OCI-LY1 (cell line): ENCODE data around the gene CD300E.

Experiments used
- H2AFZ ChIP-seq: fragments of 200-600 bp; sonication (generic), shearing (Covaris generic); 2 replicates; pipeline ENCODE4 v1.6.0; 2014; ENCODE audit warnings: antibody characterized with exemption, mild to moderate bottlenecking, low read length
- H3F3A ChIP-seq: fragments of 200-600 bp; sonication (generic), shearing (Covaris generic); 2 replicates; pipeline ENCODE4 v1.6.0; 2014; ENCODE audit warnings: mild to moderate bottlenecking, antibody characterized with exemption, low read length, moderate library complexity; ENCODE audit not compliant: insufficient read depth
- H3K27ac ChIP-seq: fragments of 200-600 bp; sonication (generic); 2 replicates; pipeline ENCODE4 v1.5.1; 2014; ENCODE audit warnings: low read length, mixed run types, mild to moderate bottlenecking, low read depth; ENCODE audit not compliant: poor library complexity, severe bottlenecking
- H3K27me3 ChIP-seq: fragments of 200-600 bp; sonication (generic); 2 replicates; pipeline ENCODE4 v1.6.0; 2014; ENCODE audit warnings: antibody characterized with exemption, mild to moderate bottlenecking, low read length, moderate library complexity; ENCODE audit not compliant: insufficient read depth
- H3K36me3 ChIP-seq: fragments of 200-600 bp; sonication (generic); 2 replicates; pipeline ENCODE4 v1.6.1; 2014; ENCODE audit warnings: mild to moderate bottlenecking, antibody characterized with exemption, low read length, moderate library complexity, mixed read lengths; ENCODE audit not compliant: insufficient read depth
- H3K4me1 ChIP-seq: fragments of 200-600 bp; sonication (generic); 2 replicates; pipeline ENCODE4 v1.5.1; 2014; ENCODE audit warnings: mild to moderate bottlenecking, low read length, moderate library complexity; ENCODE audit not compliant: insufficient read depth, severe bottlenecking
- H3K4me2 ChIP-seq: fragments of 200-600 bp; sonication (generic), shearing (Covaris generic); 2 replicates; pipeline ENCODE4 v1.6.1; 2014; ENCODE audit warnings: low read length
- H3K4me3 ChIP-seq: fragments of 200-600 bp; sonication (generic); 2 replicates; pipeline ENCODE4 v1.5.1; 2014; ENCODE audit warnings: low read length, low read depth, mild to moderate bottlenecking, mixed read lengths; ENCODE audit not compliant: poor library complexity, severe bottlenecking
- H3K79me2 ChIP-seq: fragments of 200-600 bp; shearing (Covaris generic); 2 replicates; pipeline ENCODE4 v1.6.1; 2016; ENCODE audit warnings: mixed run types, low read length, mixed read lengths; ENCODE audit not compliant: insufficient read depth
- H3K9ac ChIP-seq: fragments of 200-600 bp; sonication (generic), shearing (Covaris generic); 2 replicates; pipeline ENCODE4 v1.6.1; 2014; ENCODE audit warnings: mild to moderate bottlenecking, low read length, mixed read lengths
- H3K9me2 ChIP-seq: fragments of 200-600 bp; sonication (generic), shearing (Covaris generic); 2 replicates; pipeline ENCODE4 v1.6.1; 2014; ENCODE audit warnings: low read depth, mild to moderate bottlenecking, low read length, mixed read lengths
- H3K9me3 ChIP-seq: fragments of 200-600 bp; shearing (Covaris generic); 2 replicates; pipeline ENCODE4 v1.6.1; 2014; ENCODE audit warnings: low read length, mixed read lengths
- H4K20me1 ChIP-seq: fragments of 200-600 bp; sonication (generic), shearing (Covaris generic); 2 replicates; pipeline ENCODE4 v1.6.0; 2016; ENCODE audit warnings: mild to moderate bottlenecking, low read length; ENCODE audit not compliant: insufficient read depth
- CTCF ChIP-seq: fragments of 200-600 bp; sonication (generic), shearing (Covaris generic); IDR thresholded peaks from 2 replicates; pipeline ENCODE4 v1.5.1; 2017; ENCODE audit warnings: mild to moderate bottlenecking, antibody characterized with exemption, low read length, moderate library complexity, mixed read lengths
- EZH2 ChIP-seq: fragments of 200-600 bp; sonication (generic), shearing (Covaris generic); IDR thresholded peaks from 2 replicates; pipeline ENCODE4 v1.8.0; 2017; ENCODE audit warnings: borderline replicate concordance, mixed run types, mild to moderate bottlenecking, antibody characterized with exemption, low read length, moderate library complexity, mixed read lengths

Gene CD300E

DNA sequence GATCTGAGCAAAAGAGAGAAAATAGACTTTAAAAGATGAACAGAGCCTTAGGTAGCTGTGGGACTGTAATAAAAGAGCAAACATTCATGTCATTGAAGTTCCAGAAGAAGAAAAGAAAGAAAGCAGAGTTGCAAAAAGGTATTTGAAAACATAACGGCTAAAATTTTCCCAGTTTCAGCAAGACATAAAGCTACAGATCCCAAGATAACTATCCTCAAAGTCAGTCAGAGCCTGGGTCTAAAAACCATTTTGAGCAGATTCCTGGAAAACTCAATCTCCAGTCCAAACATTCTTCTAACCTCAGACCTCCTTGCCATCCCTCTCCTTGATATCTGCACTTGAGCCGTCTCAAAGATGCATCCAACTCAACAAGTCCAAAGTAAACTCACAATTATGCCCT, 20.9 kb upstream of the CD300E start:
- Histone ChIP-seq H3K4me2 (no peak overlapping the region), H2AFZ (no peak overlapping the region), H3F3A (no peaks in the 10 kb centered on the region), H4K20me1 (no peaks in the 10 kb centered on the region), H3K9me3 (no peaks in the 10 kb centered on the region), H3K4me3 (no peak overlapping the region), H3K9ac (no peak overlapping the region), H3K79me2 (no peaks in the 10 kb centered on the region), H3K9me2 (no peaks in the 10 kb centered on the region), H3K36me3 (no peaks in the 10 kb centered on the region), H3K4me1 (no peaks in the 10 kb centered on the region), H3K27ac (no peak overlapping the region), H3K27me3 (0 out of 2 replicates have a peak, but pooled peaks cover 3% of the 10 kb centered on the region)
- TF ChIP-seq EZH2 (no peak), CTCF (no peak)

DNA sequence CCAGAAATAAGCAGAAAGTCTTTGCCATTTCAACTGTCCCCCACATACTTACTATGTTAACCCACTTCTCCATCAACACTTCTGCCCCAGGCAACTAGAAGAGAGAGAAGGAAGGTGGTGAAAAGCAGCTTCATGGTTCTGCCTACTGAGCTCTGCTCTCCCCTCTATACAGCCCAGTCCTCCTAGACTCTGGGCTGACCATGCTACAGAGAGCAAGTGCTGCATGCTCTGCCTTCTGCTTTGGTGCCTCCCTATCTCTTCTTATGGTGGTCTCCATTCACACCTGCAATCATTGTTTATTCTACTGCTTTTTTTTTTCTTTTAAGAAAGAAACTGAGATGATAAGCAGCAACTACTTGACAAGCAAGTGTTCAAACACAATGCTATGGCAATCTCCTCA, 20.3 kb upstream of the CD300E start:
- Histone ChIP-seq H3K36me3 (no peaks in the 10 kb centered on the region), H4K20me1 (no peaks in the 10 kb centered on the region), H3F3A (no peaks in the 10 kb centered on the region), H3K79me2 (no peaks in the 10 kb centered on the region), H2AFZ (no peak overlapping the region), H3K9me3 (no peaks in the 10 kb centered on the region), H3K9ac (no peak overlapping the region), H3K4me3 (no peak overlapping the region), H3K4me1 (no peaks in the 10 kb centered on the region), H3K4me2 (no peak overlapping the region), H3K9me2 (no peaks in the 10 kb centered on the region), H3K27ac (no peak overlapping the region), H3K27me3 (0 out of 2 replicates have a peak, but pooled peaks cover 3% of the 10 kb centered on the region)
- no peak for TF ChIP-seq EZH2
- TF ChIP-seq CTCF, result no peak

DNA sequence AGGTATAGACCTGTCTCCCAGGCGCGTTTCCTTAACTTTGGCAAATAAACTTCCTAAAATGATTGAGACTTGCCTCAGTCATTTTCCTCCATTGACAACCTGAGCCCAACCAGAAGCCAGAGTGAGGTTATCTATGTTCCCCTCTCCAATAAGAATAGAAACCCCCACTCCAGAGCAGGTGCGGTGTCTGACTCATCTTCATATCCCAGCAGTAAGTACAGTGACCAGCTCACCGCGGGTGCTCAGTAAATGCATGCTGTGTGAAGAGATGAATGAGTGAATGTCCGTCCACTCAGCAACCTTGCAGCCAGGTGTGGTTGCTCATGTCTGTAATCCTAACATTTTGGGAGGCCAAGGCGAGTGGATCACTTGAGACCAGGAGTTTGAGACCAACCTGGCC, 19.5 kb upstream of the CD300E start:
- no peaks in the 10 kb centered on the region for H3K27me3 ChIP-seq
- no peaks in the 10 kb centered on the region for H3K4me1 ChIP-seq
- no peak overlapping the region for H3K27ac ChIP-seq
- no peak overlapping the region for H3K4me3 ChIP-seq
- no peak overlapping the region for H2AFZ ChIP-seq
- TF ChIP-seq CTCF (no peak), EZH2 (no peak)
- H4K20me1 ChIP-seq, result no peaks in the 10 kb centered on the region
- no peak overlapping the region for H3K9ac ChIP-seq
- H3K36me3 ChIP-seq, result no peaks in the 10 kb centered on the region
- no peaks in the 10 kb centered on the region for H3F3A ChIP-seq
- no peaks in the 10 kb centered on the region for H3K9me3 ChIP-seq
- H3K79me2 ChIP-seq, result no peaks in the 10 kb centered on the region
- no peaks in the 10 kb centered on the region for H3K9me2 ChIP-seq
- H3K4me2 ChIP-seq, result no peak overlapping the region
